IgD-negative memory B cell (primary cell): Measurements from ENCODE around the gene LRIG3. TPM values are rescaled to one million over a fixed set of nuclear protein-coding genes. Genes with fewer than 3 reads are reported as not detected.

Experiments used
- H3K27ac Mint-ChIP-seq, 3 donors: one replicate each; pipeline ENCODE4 v1.8.0; 2020 to 2022; ENCODE audit warnings: mild to moderate bottlenecking in 3 of 3, mixed read lengths in 3 of 3, moderate library complexity in 1 of 3
- H3K27me3 Mint-ChIP-seq: one replicate; pipeline ENCODE4 v1.8.0; 2021; ENCODE audit warnings: mixed read lengths
- H3K36me3 Mint-ChIP-seq: one replicate; pipeline ENCODE4 v1.8.0; 2020; ENCODE audit warnings: mild to moderate bottlenecking, mixed read lengths
- H3K4me1 Mint-ChIP-seq, 3 donors: one replicate each; pipeline ENCODE4 v1.8.0; 2020 to 2022; ENCODE audit warnings: mixed read lengths in 3 of 3, mild to moderate bottlenecking in 1 of 3
- H3K4me3 Mint-ChIP-seq, 4 donors: one replicate each; pipeline ENCODE4 v1.8.0; 2020 to 2022; ENCODE audit warnings: mild to moderate bottlenecking in 4 of 4, mixed read lengths in 4 of 4, moderate library complexity in 3 of 4
- H3K9me3 Mint-ChIP-seq, 3 donors: one replicate each; pipeline ENCODE4 v1.8.0; 2020 to 2021; ENCODE audit warnings: mixed read lengths in 3 of 3, mild to moderate bottlenecking in 1 of 3
- polyA plus RNA-seq: library from polyadenylated mRNA; unstranded; fragments of 300-500 nt; fragmentation: Illumina TruSeq; gene quantifications from one replicate; pipeline ENCODE4 v1.2.3, GENCODE V29; 2021

LRIG3 gene, protein sequence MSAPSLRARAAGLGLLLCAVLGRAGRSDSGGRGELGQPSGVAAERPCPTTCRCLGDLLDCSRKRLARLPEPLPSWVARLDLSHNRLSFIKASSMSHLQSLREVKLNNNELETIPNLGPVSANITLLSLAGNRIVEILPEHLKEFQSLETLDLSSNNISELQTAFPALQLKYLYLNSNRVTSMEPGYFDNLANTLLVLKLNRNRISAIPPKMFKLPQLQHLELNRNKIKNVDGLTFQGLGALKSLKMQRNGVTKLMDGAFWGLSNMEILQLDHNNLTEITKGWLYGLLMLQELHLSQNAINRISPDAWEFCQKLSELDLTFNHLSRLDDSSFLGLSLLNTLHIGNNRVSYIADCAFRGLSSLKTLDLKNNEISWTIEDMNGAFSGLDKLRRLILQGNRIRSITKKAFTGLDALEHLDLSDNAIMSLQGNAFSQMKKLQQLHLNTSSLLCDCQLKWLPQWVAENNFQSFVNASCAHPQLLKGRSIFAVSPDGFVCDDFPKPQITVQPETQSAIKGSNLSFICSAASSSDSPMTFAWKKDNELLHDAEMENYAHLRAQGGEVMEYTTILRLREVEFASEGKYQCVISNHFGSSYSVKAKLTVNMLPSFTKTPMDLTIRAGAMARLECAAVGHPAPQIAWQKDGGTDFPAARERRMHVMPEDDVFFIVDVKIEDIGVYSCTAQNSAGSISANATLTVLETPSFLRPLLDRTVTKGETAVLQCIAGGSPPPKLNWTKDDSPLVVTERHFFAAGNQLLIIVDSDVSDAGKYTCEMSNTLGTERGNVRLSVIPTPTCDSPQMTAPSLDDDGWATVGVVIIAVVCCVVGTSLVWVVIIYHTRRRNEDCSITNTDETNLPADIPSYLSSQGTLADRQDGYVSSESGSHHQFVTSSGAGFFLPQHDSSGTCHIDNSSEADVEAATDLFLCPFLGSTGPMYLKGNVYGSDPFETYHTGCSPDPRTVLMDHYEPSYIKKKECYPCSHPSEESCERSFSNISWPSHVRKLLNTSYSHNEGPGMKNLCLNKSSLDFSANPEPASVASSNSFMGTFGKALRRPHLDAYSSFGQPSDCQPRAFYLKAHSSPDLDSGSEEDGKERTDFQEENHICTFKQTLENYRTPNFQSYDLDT
- not detected for polyA plus RNA-seq

DNA sequence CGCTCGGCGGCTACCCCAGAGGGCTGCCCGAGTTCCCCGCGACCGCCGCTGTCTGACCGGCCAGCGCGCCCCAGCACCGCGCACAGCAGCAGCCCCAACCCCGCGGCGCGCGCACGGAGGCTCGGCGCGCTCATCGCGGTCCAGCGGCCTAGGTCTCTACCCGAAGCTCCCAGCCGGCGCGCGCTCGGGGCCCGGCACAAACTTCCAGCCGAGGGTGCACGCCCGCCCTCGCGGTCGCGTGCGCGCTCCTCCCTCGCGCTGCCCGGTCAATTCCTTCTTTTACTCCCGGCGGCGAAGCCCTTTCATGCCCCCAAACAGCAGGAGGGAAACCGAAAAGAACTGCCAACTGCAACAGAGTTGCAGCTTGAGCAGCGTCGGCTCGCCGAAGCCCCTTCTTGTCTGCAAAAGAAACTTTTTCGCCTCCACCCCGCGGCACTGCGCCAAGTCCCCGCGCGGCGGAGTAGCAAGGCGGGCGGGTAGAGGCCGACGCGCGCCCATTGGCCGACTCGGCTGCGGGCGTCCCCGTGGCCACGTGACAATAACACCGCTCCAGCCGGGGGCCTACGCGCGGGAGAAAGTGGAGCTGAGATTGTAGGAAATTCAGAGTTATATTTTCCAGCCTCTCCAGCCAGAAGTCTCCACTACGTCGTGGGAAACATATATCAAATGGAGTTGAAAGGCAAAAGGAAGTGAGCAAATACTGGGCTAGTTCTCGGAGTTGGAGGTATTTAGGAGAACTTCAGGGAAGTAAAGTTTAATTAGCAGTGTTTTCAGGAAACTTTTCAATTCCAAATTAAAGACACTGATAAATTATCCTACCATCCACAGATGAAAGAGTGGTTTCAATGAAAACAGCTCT is at the start of gene LRIG3:
Gene LRIG3 (minus strand): TSS at position 403 of the 859 bp plus-strand sequence. CDS start 269 bp downstream, at position 134.
- Mint-ChIP-seq H3K4me1 (peaks cover 0 to 2% (median 0%) of the 10 kb centered on the region in 3 donors), H3K9me3 (peaks cover 0 to 3% (median 0%) of the 10 kb centered on the region in 3 donors), H3K27ac (no peak within 1 kb of the TSS), H3K4me3 (peak within 1 kb of the TSS; percentile 69 to 93 (median 84)), H3K27me3 (peaks cover 20% of the 10 kb centered on the region), H3K36me3 (no peaks in the 10 kb centered on the region)

DNA sequence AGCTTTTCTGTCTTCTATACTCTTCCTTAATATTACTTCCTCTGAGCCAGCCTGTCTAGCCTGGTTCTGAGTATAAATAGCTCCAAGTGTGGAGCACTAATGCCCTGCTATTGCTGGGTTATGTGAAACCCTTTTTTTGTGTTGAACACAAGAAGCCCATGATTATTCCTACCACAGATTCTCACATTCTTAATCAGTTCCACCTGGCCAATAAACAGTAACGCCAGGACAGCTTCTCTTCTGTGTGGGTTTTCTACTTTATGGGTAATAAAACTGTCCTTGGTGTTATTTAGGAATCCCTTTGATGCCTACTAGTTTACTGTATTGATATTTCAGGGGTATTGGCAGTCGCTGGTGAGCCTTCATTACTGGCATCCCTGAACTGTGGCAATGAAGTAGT is 48.9 kb upstream of the LRIG3 start:
- Mint-ChIP-seq H3K4me1 (no peaks in the 10 kb centered on the region), H3K9me3 (peaks cover 0 to 4% (median 4%) of the 10 kb centered on the region in 3 donors), H3K27me3 (no peaks in the 10 kb centered on the region), H3K4me3 (no peak overlapping the region), H3K36me3 (no peaks in the 10 kb centered on the region), H3K27ac (no peak overlapping the region)

GRCh38 chr12:58967561-58967960 is 47.3 kb upstream of the LRIG3 start:
- Mint-ChIP-seq H3K27ac (no peak overlapping the region), H3K4me3 (no peak overlapping the region), H3K36me3 (no peaks in the 10 kb centered on the region), H3K27me3 (no peaks in the 10 kb centered on the region), H3K9me3 (peaks cover 0 to 4% (median 4%) of the 10 kb centered on the region in 3 donors), H3K4me1 (no peaks in the 10 kb centered on the region)

DNA sequence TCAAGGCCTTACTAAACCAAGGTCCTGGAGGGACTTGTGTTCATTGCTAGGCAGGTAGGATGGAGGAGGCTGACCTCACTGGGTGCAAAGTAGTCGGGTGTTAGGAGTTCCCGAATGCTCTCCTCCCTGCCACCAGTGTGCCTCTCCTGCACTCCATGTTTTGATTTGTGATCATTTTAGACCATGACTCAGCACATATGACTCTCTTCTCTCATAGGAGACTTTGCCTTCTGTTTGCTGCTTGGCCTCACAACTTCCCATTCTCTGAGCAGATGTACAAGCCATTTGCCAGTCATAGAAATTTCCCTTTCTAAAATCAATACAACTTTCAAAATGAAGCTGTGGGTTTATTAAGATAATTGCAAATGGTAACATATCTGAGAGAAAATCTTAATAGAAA is 46.6 kb upstream of the LRIG3 start:
- Mint-ChIP-seq H3K36me3 (no peaks in the 10 kb centered on the region), H3K27ac (no peak overlapping the region), H3K4me1 (no peaks in the 10 kb centered on the region), H3K4me3 (no peak overlapping the region), H3K9me3 (peaks cover 0 to 4% (median 4%) of the 10 kb centered on the region in 3 donors), H3K27me3 (no peaks in the 10 kb centered on the region)

GRCh38 chr12:58965568-58965967 is 45.3 kb upstream of the LRIG3 start:
- Mint-ChIP-seq H3K36me3 (no peaks in the 10 kb centered on the region), H3K27ac (no peak overlapping the region), H3K27me3 (no peaks in the 10 kb centered on the region), H3K9me3 (peaks cover 0 to 7% (median 6%) of the 10 kb centered on the region in 3 donors), H3K4me1 (no peaks in the 10 kb centered on the region), H3K4me3 (no peak overlapping the region)

GRCh38 chr12:58963844-58964243 is 43.5 kb upstream of the LRIG3 start:
- Mint-ChIP-seq H3K4me1 (no peaks in the 10 kb centered on the region), H3K27me3 (no peaks in the 10 kb centered on the region), H3K36me3 (no peaks in the 10 kb centered on the region), H3K9me3 (peaks cover 0 to 7% (median 7%) of the 10 kb centered on the region in 3 donors), H3K4me3 (no peak overlapping the region), H3K27ac (no peak overlapping the region)

GRCh38 chr12:58961906-58962305 is 41.6 kb upstream of the LRIG3 start:
- no peak overlapping the region for H3K4me3 Mint-ChIP-seq
- no peaks in the 10 kb centered on the region for H3K4me1 Mint-ChIP-seq
- no peak overlapping the region for H3K27ac Mint-ChIP-seq
- peaks cover 0 to 7% (median 4%) of the 10 kb centered on the region in 3 donors for H3K9me3 Mint-ChIP-seq
- no peaks in the 10 kb centered on the region for H3K27me3 Mint-ChIP-seq
- no peaks in the 10 kb centered on the region for H3K36me3 Mint-ChIP-seq

DNA sequence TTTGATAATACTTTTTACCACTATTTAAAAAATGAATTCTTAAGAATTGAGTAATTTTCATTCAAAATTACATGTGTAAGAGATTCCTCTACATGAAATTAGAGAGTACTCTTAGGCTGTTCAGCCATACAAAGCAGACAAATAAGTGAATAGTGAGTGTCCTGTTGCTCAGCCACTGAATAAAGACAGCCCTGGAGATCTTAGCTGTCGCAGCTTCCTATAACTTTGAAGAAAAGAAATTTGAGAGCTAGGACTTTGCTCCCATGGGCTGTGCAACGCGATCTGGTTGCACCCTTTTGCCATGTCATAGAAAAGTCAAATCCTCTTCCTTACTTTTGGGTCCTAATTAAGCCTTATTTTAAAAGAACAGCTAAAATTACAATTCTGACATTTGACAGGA is 40.9 kb upstream of the LRIG3 start:
- Mint-ChIP-seq H3K9me3 (peaks cover 0 to 4% (median 3%) of the 10 kb centered on the region in 3 donors), H3K36me3 (no peaks in the 10 kb centered on the region), H3K27ac (no peak overlapping the region), H3K4me1 (no peaks in the 10 kb centered on the region), H3K4me3 (no peak overlapping the region), H3K27me3 (no peaks in the 10 kb centered on the region)

GRCh38 chr12:58959639-58960300 is 39.5 kb upstream of the LRIG3 start:
- Mint-ChIP-seq H3K9me3 (peaks cover 0 to 4% (median 3%) of the 10 kb centered on the region in 3 donors), H3K27ac (no peak overlapping the region), H3K36me3 (no peaks in the 10 kb centered on the region), H3K4me1 (no peaks in the 10 kb centered on the region), H3K27me3 (no peaks in the 10 kb centered on the region), H3K4me3 (no peak overlapping the region)

- no peak overlapping the region for H3K27ac Mint-ChIP-seq
- no peaks in the 10 kb centered on the region for H3K27me3 Mint-ChIP-seq
- H3K4me3 Mint-ChIP-seq, result no peak overlapping the region
Observed at GRCh38 chr12:58957298-58957697, 37.0 kb upstream of the LRIG3 start.

GRCh38 chr12:58955849-58956248 is 35.5 kb upstream of the LRIG3 start:
- Mint-ChIP-seq H3K4me1 (no peaks in the 10 kb centered on the region), H3K27ac (no peak overlapping the region), H3K9me3 (peaks cover 0 to 4% (median 3%) of the 10 kb centered on the region in 3 donors), H3K4me3 (no peak overlapping the region), H3K36me3 (no peaks in the 10 kb centered on the region), H3K27me3 (no peaks in the 10 kb centered on the region)

More at GRCh38 chr12:58957298-58957697, 37.0 kb upstream of the LRIG3 start:
- Mint-ChIP-seq H3K9me3 (peaks cover 0 to 4% (median 3%) of the 10 kb centered on the region in 3 donors), H3K36me3 (no peaks in the 10 kb centered on the region), H3K4me1 (no peaks in the 10 kb centered on the region)

- Mint-ChIP-seq H3K36me3 (no peaks in the 10 kb centered on the region), H3K4me3 (no peak overlapping the region), H3K9me3 (peaks cover 0 to 5% (median 0%) of the 10 kb centered on the region in 3 donors), H3K4me1 (no peaks in the 10 kb centered on the region), H3K27ac (no peak overlapping the region), H3K27me3 (no peaks in the 10 kb centered on the region)
Observed at GRCh38 chr12:58954002-58954401, 33.7 kb upstream of the LRIG3 start.

DNA sequence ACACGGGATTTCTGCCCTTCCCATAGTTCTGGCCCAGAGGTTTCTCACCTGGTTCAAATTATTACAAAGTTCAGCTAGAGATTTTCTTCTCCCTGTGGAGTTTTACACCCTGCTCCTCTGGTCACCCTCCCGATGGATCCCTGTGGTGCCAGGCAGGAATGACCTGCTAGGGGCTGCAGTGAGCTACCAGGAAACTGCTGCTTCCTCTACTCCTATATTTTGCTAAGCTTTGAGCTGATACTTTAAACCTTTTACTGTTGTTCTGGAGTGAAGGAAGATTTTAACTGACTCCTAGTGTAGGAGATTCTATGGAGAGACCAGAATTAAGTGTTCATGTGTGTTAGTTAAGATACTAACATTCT is 30.4 kb upstream of the LRIG3 start:
- Mint-ChIP-seq H3K9me3 (peaks cover 4 to 19% (median 8%) of the 10 kb centered on the region in 3 donors), H3K27ac (no peak overlapping the region), H3K36me3 (no peaks in the 10 kb centered on the region), H3K4me3 (no peak overlapping the region), H3K27me3 (no peaks in the 10 kb centered on the region), H3K4me1 (no peaks in the 10 kb centered on the region)
